GM18861 (cell line): ENCODE data around the gene MBD5.

Experiments
- ATAC-seq: cut with Tn5 transposase; IDR thresholded peaks from one replicate; pipeline ENCODE4 v1.9.1; 2021; ENCODE audit not compliant: unreplicated experiment

Gene MBD5

GRCh38 chr2:148450531-148450930, 429.6 kb downstream of the MBD5 start:
- no peak for ATAC-seq

- no peak for ATAC-seq
Observed at GRCh38 chr2:148451046-148451445, 430.2 kb downstream of the MBD5 start.

GRCh38 chr2:148455791-148456190, 434.9 kb downstream of the MBD5 start:
- no peak for ATAC-seq

GRCh38 chr2:148458171-148458570, 437.3 kb downstream of the MBD5 start:
- ATAC-seq, result no peak

GRCh38 chr2:148459377-148459778, 438.5 kb downstream of the MBD5 start:
- ATAC-seq, result no peak

GRCh38 chr2:148461876-148462275, 441.0 kb downstream of the MBD5 start:
- ATAC-seq, result no peak

GRCh38 chr2:148475626-148476025, 454.7 kb downstream of the MBD5 start:
- no peak for ATAC-seq

- ATAC-seq, result no peak
Observed at GRCh38 chr2:148479398-148479797, 458.5 kb downstream of the MBD5 start.

GRCh38 chr2:148483665-148484064, 462.8 kb downstream of the MBD5 start:
- no peak for ATAC-seq

GRCh38 chr2:148484066-148484465, 463.2 kb downstream of the MBD5 start:
- no peak for ATAC-seq

GRCh38 chr2:148486655-148487054, 465.8 kb downstream of the MBD5 start:
- no peak for ATAC-seq

GRCh38 chr2:148487439-148487838, 466.5 kb downstream of the MBD5 start:
- no peak for ATAC-seq

GRCh38 chr2:148490840-148491439, 470.0 kb downstream of the MBD5 start:
- ATAC-seq, result no peak

GRCh38 chr2:148493822-148494563, 473.1 kb downstream of the MBD5 start:
- ATAC-seq, result peak; percentile 79

- no peak for ATAC-seq
Observed at GRCh38 chr2:148495586-148495985, 474.7 kb downstream of the MBD5 start.

GRCh38 chr2:148501545-148501944, 480.7 kb downstream of the MBD5 start:
- no peak for ATAC-seq

- no peak for ATAC-seq
Observed at GRCh38 chr2:148503516-148503915, 482.6 kb downstream of the MBD5 start.

GRCh38 chr2:148507970-148508369, 487.1 kb downstream of the MBD5 start:
- no peak for ATAC-seq

GRCh38 chr2:148508878-148509287, 488.0 kb downstream of the MBD5 start:
- no peak for ATAC-seq

GRCh38 chr2:148509288-148509902, 488.5 kb downstream of the MBD5 start:
- peak; percentile 99 for ATAC-seq

- no peak for ATAC-seq
Observed at GRCh38 chr2:148511883-148512282, 491.0 kb downstream of the MBD5 start.

- ATAC-seq, result no peak
Observed at GRCh38 chr2:148512501-148512900, 491.6 kb downstream of the MBD5 start.
